Right ventricle myocardium superior (tissue), 1 donor: ENCODE results near the gene SPAG17. TPM values are rescaled to one million over a fixed set of nuclear protein-coding genes. Genes with fewer than 3 reads are reported as not detected.

Experiments
- ATAC-seq: fragments of 200-7000 bp; cut with Tn5 transposase; one replicate; pipeline ENCODE4 v1.9.1; 2020; ENCODE audit warnings: mild to moderate bottlenecking; ENCODE audit not compliant: poor library complexity
- DNase-seq: peaks from one replicate; pipeline ENCODE4 v3.0.0-alpha.2; 2020
- intact Hi-C: fragments of 100-400 bp; cut with DNase I; formaldehyde crosslinking; loops from one replicate; pipeline ENCODE4 v1.11.2; 2022
- long read RNA-seq: library from polyadenylated mRNA; unstranded; transcript quantifications from one replicate; pipeline ENCODE4 v2.0.0, GENCODE V29; 2021
- total RNA-seq: library from RNA; stranded (reverse); fragmentation: NEBNext Ultra II Directional; extraction: Animal tissue kit (Norgen Biotek cat#: 25700); gene quantifications from one replicate; pipeline ENCODE4 v1.2.1, GENCODE V29; 2021
- donor health status: DM: no; HTN: yes; CAD: no; lungs with severe emphysema.

Gene SPAG17
- not detected for total RNA-seq
- long read RNA-seq, result 0 reads

DNA sequence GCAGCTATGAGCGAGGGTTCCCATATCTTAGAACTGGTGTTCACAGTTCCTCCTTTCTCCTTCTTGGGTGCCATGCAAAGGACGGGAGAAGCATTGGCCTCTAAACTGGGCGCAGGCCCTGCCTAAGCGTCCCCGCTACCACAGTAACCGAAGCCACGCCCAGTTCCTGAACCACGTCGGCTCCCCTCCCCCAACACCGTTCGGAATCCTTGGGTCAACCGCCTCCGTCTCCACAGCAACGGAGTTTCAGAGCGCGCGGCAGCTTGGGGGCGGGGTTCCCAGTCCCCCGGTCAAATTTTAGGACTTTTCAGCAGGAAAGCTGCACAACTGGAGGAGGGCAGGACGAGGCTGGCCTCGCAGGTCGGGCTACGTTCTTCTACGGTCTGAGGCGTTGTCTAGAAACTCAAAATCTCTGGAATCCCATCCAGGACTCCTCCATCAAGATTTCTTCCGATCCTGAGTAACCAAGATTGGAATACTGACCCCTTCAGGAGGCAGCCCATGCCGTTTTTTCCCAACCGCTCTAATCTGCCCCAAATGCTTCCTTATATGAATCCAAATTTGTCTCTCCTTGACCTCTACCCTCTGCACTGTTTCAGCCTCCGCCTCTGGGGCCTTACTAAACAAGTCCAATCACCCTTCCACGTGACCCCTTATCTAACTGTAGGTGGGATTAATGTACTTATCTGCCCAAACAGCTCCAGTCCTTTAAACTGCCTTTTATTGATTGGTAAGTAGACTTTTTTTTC lies at the start of gene SPAG17:
TSS of gene SPAG17 (minus strand) at position 145 of the 749 bp plus-strand sequence. CDS start at position 74, 71 bp downstream.
- peak; percentile 82 for ATAC-seq
- DNase-seq, result peak; percentile 79
- intact Hi-C loops, result no loop called here

- DNase-seq (no peak), ATAC-seq (no peak)
- intact Hi-C loops, result no loop called here
Observed at GRCh38 chr1:118225471-118225870, 40.4 kb upstream of the SPAG17 start.

- ATAC-seq (peak; percentile 57), DNase-seq (no peak)
Observed at GRCh38 chr1:118223426-118223825, 38.4 kb upstream of the SPAG17 start.

GRCh38 chr1:118219438-118219837 lies 34.4 kb upstream of the SPAG17 start:
- intact Hi-C loops, result no loop called here
- no peak for ATAC-seq
- DNase-seq, result no peak

More at GRCh38 chr1:118223426-118223825, 38.4 kb upstream of the SPAG17 start:
- intact Hi-C loops, result loop anchor here (5.0 kb wide), 1 partner anchor 784 kb away; no protein-coding TSS in a partner anchor

DNA sequence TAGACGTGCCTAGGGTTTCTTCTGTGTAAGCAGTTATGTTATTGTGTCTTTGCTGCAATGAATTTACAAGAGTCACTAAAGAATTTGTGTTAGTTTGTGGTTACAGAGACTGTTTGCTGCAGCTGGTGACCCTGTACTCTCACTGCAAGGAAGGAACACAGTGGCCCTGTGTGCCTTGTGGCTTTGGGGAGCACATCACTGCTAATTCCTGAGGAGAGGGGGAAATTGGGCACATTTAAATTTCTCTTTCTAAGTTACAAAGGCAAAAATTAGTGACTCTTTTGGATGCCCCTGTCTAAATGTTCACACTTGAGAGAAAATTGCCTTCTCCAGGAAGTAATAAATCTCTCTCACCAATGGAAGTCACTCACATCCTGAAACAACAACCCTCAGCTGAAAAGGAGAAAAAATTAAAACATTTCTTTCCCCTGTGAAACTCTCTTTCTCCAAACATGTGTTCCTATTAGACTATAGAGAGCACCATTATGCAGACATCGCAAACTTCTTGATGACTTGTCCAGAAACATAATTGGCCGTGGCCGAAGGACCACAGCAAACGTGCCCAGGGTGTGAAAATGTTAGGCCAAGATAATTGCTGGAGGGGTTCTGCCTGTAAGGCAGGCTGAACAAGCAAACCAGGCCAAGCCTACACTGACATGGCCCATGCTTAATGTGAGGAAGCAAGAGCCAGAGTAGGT lies 32.3 kb upstream of the SPAG17 start:
- intact Hi-C loops, result no loop called here
- ATAC-seq (no peak), DNase-seq (no peak)

DNA sequence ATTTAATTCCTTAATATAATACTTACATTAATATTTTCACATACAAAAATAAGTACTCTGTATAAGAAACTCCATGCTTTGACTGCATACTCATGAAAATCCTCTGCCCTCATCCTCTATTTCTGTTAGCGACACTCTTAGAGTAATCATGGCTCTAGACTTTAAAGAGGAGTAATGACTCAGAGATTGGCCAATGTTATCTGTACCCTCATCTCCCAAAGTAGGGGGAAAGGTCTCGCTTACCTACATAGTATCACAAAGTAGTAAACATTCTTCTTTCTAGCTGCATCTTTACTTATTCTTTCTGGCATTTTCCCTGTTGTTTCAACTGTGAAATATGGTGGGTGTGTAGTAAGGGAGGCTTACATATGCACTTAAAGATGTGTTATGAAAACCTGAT lies 29.8 kb upstream of the SPAG17 start:
- ATAC-seq, result no peak
- intact Hi-C loops, result no loop called here

GRCh38 chr1:118210723-118211110 lies 25.7 kb upstream of the SPAG17 start:
- intact Hi-C loops, result no loop called here
- ATAC-seq, result no peak
- DNase-seq, result no peak

More for the DNA sequence above, 29.8 kb upstream of the SPAG17 start:
- DNase-seq, result no peak

- no peak for DNase-seq
- intact Hi-C loops, result no loop called here
- ATAC-seq, result no peak
Observed at GRCh38 chr1:118210051-118210722, 25.2 kb upstream of the SPAG17 start.

DNA sequence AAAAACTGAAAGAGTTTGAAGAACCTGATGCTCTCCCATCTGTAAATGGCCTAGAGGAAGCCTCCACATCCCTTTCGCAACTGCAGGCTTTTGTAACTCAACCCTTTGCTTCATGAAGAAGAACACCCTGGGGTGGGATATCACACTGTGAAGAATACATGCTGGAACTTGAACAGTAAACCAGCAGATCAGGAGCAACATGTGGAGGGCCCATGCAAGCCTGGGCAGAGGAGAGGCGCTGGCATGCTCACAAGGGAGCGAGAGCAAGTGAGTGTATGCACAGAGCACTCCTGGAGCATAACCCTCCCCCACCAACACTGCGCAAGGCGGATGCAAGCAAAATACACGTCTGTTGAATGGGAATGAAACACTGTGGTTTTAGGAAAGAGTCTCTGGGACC lies 24.6 kb upstream of the SPAG17 start:
- no peak for ATAC-seq
- DNase-seq, result no peak
- intact Hi-C loops, result no loop called here

GRCh38 chr1:118206966-118207365 lies 21.9 kb upstream of the SPAG17 start:
- ATAC-seq, result no peak
- DNase-seq, result no peak
- intact Hi-C loops, result no loop called here

DNA sequence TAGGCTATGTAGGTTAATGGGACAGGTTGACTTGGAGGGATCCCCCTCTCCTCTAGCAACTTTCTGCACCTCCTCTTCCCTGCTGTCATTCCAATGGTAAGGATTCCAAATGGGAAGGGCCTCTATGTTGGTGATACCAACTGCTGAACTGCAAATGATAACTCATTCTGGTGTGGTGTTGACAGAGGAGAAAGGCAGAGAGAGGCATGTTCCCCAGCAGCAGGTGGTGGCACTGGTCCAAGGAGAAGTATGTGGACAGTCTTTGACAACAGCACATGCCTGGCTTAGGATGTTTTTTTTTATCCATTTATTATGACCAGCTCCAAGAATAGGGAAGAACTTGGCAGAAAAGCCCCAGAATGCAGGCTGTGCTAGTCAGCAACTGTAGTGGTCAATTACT lies 19.6 kb upstream of the SPAG17 start:
- intact Hi-C loops, result no loop called here
- ATAC-seq, result no peak
- DNase-seq, result no peak

GRCh38 chr1:118204105-118204504 lies 19.1 kb upstream of the SPAG17 start:
- intact Hi-C loops, result no loop called here
- DNase-seq, result no peak
- ATAC-seq, result no peak

- intact Hi-C loops, result no loop called here
- DNase-seq (no peak), ATAC-seq (no peak)
Observed at GRCh38 chr1:118202076-118202608, 17.1 kb upstream of the SPAG17 start.

DNA sequence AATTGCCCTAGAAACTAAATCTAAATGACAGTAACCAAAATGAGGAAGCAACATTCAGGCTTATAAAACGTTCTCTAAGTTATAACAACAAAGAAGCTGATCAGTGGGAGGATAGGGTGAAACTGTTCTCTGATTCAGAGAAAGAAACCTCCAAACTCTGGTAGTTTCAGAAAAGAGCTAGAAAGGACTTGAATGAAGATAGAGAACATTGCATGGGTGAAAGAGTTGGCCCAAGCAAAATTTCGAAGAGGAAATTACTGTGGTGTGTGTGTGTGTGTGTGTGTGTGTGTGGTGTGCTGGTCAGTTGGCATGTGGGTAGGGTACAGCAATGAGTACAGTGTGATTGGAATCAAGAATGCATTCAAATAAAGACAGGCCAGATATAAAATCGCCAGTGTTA lies 16.5 kb upstream of the SPAG17 start:
- ATAC-seq, result no peak
- DNase-seq, result no peak
- intact Hi-C loops, result no loop called here

DNA sequence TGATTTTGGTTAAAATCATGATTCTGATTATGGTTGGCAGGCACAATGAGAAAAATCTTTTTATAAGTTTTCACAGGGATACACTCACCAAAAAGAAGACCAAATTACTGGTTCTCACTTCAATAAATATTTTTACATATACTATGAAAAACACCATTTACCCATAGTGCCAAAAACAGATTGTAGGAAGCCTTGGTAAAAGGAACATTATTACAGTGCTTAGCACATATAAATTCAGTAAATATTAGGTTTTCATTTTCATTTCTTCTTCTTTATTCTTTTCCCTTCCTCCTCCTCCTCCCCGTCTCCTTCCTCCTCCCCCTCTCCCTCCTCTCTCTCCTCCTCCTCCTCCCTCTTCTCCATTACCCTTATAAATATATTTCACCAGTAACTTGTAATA lies 15.8 kb upstream of the SPAG17 start:
- intact Hi-C loops, result no loop called here
- DNase-seq (no peak), ATAC-seq (no peak)

GRCh38 chr1:118190561-118190960 lies 5.5 kb upstream of the SPAG17 start:
- no peak for ATAC-seq
- DNase-seq, result no peak
- intact Hi-C loops, result no loop called here

- DNase-seq (no peak), ATAC-seq (no peak)
- intact Hi-C loops, result no loop called here
Observed at GRCh38 chr1:118189564-118189963, 4.5 kb upstream of the SPAG17 start.

DNA sequence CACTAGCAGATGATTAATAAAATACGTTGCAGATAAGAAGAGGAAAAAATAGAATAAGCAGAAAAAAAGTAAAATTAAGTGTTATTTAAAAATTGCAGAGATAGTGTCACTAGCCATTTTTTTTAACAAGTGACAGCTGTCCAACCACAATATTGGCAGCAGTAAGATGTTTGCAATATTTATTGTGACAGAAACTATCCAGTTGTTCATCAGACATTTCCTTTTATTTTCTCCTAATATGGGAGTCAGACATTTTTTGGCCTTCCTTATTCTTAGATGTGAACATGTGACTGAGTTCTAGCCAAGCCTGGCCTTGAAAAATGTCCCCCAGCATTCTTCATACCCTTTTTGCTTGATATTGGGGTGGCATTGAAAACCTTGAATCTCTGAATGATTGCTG lies 3.4 kb upstream of the SPAG17 start:
- no peak for DNase-seq
- ATAC-seq, result no peak
- intact Hi-C loops, result no loop called here

DNA sequence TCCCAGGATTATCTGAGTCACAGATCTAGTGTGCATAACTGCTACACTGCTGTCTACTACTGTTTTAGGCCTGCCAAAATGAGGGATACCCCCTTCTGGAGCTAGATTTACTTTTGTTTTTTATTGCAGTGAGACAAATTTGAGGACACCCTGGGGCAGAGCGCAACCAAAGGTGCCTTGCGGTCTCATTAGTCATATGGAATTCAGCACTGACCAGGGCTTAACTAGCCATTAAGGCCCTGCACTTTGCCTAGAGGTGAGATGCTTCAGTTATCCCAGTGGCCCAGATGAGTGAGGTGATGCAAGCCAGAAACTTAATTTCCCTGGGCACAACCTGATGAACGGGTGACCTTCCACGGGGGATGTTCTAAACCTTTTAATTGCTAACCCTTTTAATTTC lies 998 bp upstream of the SPAG17 start:
- ATAC-seq (no peak), DNase-seq (no peak)
- intact Hi-C loops, result no loop called here

DNA sequence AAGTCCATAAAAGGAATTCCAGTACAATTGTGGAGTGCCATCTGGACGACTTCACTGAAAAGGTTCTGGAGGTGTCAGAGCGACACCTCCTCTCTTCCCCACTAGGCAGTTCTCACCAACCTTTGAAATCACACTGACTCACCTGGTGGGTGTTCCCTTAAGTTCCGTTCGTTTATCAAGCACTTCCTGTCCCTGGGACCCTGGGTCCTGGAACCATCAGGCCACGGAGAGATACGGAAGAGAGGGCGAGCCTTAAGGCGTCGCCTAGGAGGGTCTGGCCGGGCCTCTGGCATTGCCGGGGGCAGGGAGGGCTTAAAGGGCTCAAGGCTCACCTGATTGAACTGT lies 317 bp downstream of the SPAG17 start:
- ATAC-seq (no peak), DNase-seq (no peak)
- intact Hi-C loops, result no loop called here
